ENCODE measurements around the gene VPS8.

Gene VPS8

DNA sequence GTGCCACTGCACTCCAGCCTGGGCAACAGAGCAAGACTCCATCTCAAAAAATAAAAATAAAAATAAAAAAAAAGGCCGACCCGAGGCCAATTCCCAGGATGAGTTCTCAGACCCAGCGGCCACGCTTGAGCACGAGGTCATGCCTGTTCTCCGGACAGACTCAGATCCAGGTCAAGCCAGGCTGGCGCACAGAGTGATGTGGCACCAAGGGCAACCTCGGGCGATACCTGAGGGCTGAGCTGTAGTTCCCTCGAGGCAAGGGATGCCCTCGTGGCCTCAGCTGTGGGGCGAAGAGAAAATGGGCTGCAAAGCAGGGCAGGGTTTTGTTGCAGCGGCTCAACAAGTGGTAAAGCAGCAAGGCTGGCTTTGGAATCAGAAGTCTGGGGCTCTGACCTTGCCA lies 263.6 kb downstream of the VPS8 start:
- in situ Hi-C loops (cut with MboI; ENCODE audit: low sequenced_read_pairs), result no loop called here

DNA sequence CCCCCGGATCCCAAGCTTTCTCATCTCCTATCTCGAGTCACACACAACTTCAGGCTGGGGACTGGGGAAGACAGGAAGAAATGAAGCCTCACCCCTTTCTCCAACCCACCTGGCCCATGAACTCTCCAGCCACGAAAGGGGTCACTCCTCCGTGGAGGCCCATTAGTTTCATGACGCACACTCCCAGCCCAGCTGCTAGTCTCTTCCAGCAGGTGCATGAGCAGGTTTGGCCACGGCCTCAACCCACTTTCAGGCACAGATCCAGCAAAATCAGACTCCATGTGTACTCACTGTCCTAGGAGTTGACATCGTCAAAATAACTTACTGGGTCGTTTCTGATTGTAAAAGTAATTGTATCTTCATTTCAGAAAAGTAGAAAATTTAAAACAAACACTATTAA lies 264.3 kb downstream of the VPS8 start:
- in situ Hi-C loops (cut with MboI; ENCODE audit: low sequenced_read_pairs), result no loop called here

DNA sequence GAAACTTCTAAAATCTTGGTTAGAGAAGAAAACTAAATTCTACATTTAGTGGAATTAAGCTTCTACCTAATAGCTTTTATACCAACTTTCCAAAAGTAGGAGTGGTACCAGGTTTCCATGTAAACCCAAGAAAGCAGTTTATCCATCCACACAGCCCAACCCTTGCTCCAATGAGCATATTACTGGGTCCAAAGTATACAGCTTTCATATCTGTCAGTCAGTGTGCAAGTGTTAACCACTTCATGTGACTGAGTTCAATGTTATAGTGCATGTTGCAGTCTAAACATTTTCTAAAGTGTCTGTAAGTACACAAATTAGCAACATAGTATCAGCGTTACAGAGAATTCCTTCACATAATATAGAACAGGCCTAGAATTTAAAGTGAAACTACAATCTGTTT lies 267.7 kb downstream of the VPS8 start:
- in situ Hi-C loops (cut with MboI; ENCODE audit: low sequenced_read_pairs), result no loop called here

DNA sequence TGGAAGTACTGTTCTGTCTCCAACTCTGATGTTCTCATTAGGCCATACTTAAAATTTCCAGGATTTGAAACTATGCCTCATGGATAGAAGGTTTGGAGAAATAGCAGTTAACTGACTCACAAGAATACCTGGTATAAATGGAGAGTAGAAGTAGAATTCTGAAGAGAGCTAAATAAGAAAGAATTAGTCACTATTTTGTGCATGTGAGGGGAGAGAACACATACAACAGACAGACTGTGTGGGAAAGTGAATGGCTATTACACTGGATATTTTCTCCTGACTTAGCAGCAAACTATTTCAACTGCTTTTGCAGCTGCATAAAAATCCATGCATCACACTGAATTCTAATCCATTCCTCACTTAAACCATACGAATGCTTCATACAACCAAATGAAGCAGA lies 269.6 kb downstream of the VPS8 start:
- in situ Hi-C loops (cut with MboI; ENCODE audit: low sequenced_read_pairs), result no loop called here

DNA sequence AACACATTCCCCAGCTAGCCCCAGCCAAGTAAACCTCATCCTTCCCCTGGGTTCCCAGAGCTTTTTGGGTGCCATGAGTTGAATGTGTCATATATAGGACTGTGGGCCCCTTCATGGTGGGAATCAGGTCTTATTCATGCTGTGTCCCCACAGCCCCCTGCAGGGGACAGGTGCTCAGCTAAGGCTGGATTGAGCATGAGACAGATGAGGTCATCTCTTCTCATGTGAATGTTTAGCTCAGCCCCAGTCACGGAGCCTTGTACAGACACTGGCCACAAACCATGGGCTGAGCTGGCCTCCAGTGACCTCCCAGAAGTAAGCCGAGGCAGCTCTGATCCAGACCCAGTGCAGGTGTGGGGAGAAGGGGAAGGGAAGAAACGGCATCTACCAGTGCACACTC lies 270.2 kb downstream of the VPS8 start:
- in situ Hi-C loops (cut with MboI; ENCODE audit: low sequenced_read_pairs), result no loop called here

DNA sequence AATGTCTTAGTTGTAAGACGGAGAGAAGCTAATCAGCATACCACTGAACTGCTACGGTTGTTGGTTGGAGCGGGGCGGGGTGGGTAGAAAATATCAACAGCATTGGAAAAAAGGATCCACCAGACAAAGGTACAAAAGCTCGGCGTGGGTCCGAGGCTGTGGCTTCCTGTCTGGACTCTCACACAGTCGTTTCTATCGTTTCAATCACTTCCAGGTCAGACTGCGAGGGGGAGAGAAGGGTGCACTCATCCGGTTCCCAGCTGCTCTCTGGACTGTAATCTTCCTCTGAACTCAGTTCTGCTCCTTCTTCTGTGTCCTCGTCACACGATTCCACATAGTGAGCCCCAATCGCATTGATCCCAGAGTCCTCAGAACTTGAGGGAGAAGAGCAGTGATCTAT lies 270.9 kb downstream of the VPS8 start:
- in situ Hi-C loops (cut with MboI; ENCODE audit: low sequenced_read_pairs), result no loop called here

DNA sequence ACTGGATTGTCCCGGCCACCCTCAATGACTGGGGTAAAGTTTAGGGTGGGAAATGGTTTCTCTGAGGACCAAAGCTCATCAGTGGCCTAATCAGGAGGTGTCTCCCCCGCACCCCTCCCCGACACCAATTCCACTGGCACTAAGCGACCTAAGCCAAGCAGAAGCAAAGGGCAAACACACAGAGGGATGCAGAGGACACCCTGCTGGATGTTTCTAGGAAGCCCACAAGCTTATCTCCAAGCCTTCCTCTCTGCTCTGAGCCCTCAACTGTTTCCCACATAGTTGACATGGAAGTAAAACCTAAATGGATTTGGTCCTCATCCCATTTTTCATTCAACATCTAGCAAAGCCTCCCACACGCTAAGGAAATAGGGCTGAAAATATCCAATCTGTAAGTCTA lies 272.4 kb downstream of the VPS8 start:
- in situ Hi-C loops (cut with MboI; ENCODE audit: low sequenced_read_pairs), result no loop called here

DNA sequence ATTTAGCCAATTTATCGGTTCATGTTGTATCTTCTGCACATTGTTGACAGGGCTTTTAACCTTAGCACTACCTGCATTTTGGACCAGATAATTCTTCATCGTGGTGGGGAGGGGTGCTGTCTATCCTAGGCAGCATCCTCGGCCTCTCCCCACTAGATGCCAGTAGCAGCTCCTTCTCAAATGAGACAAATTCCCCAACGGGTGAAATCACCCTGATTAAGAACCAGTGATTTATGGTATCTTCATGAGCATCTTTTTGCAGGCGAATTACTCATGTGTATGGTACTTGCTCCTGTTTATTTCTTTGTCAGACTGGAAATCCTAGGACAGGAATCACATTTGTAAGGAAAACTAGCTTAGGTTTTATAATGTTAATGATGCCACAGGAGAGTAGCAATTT lies 272.9 kb downstream of the VPS8 start:
- in situ Hi-C loops (cut with MboI; ENCODE audit: low sequenced_read_pairs), result no loop called here

DNA sequence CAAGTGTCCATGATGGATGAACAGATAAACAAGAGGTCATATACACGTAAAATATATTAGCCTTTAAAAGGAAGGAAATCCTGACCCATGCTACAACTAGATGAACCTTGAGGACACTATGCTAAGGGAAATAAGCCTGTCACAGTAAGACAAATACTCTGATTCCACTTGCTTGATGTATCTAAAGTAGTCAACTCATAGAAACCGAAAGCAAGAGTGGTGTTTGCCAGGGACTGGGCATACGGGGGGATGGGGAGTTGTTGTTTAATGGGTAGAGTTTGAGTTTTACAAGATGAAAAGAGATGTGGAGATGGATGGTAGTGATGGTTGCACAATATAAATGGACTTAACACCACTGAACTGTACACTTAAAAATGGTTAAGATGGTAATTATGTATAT lies 275.5 kb downstream of the VPS8 start:
- in situ Hi-C loops (cut with MboI; ENCODE audit: low sequenced_read_pairs), result no loop called here

DNA sequence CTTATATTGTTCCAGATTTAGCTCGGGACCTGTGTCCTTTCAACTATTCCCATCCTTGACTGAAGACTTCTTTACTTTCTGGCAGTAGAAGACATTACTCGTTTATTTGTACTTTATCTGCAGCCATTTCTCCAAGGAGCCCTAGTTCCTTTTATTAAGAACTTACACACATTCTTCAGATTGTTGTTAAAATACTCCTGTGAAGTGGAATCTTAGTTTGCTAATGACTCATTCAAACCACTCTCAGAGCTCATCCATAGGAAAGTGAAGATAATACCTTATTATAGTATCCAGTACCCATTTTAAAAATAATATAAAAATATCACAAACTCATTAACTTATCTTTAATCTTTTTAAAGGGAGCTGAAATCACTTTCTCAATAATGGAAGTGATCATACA lies 277.4 kb downstream of the VPS8 start:
- in situ Hi-C loops (cut with MboI; ENCODE audit: low sequenced_read_pairs), result no loop called here

DNA sequence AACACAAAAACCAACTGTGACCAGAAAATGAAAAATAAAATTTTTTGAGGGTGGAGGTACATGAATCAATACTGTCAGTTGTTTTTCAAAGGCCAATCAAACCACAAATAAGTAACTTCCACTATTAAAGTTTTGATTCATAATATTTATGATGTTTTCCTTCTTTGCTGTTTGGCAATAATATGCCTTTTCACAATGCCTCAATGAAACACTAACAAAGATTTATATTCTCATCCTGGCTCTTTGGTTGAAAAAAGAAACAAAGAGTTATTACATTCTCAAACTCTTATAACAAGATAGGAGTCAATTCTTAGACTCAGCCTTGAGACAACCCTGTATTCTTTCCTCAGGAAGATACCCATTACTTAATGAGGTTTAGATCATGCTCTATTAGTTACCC lies 277.8 kb downstream of the VPS8 start:
- in situ Hi-C loops (cut with MboI; ENCODE audit: low sequenced_read_pairs), result no loop called here

DNA sequence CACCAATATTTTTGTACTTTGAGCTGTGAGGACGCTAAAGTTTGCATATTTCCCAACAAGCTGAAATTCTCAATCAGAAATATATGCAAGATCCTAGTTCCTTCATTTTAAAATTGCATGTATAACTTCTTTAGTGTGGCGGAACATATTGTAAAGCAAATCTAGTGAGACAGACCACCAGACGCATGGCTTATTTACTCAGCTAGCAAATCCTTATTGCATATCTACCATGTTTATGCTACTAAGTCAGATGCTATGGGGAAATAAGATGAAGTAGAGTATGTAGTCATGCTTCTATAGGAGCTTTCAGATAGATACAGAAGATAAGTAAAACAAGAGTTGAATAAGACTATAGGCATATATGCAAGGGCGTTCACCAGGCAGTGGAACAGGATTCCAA lies 278.8 kb downstream of the VPS8 start:
- in situ Hi-C loops (cut with MboI; ENCODE audit: low sequenced_read_pairs), result no loop called here

DNA sequence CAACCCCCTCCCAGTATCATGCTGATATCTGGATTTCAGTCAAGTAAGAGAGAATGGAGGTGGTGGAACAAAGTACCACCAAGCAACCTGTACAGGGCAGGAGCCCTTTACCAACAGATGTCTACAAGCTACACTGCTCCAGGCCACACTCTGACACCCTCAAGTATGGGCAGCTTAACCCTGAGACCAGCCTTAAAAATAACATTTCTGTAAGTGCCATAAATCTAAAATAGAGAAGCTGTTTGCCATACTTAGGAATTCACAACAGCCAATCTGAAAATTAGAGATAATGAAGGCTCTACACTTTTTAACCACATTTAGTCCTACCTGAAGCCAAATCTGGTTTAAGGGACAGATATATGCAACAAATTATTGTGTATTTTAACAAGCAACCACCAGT lies 281.1 kb downstream of the VPS8 start:
- in situ Hi-C loops (cut with MboI; ENCODE audit: low sequenced_read_pairs), result no loop called here

DNA sequence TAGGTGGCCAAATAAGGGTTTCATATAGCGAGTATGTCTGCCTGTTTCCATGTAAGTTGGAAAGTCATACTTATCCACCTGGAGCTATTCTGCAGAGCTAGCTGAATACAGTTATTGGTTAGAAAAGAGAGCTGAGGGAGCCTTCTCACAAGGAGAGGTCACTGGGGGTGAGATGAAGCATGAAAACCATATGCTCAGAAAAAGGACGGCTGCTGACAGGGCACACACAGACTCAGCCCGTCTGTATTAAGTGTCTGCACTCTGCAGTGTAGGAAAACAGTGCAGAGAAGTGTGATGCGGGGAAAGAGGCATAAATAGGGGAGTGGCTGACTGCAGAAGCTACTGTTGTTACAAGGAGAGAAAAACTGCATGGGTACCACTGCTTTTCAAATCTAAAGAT lies 282.7 kb downstream of the VPS8 start:
- in situ Hi-C loops (cut with MboI; ENCODE audit: low sequenced_read_pairs), result no loop called here

All from HL-60/S4 treated with phorbol 12-myristate 13-acetate at 8.2 ng/mL for 4 days and 3 days (cell line).